ENCODE data around the gene STXBP4.

STXBP4 gene

GRCh38 chr17:54950116-54950515 lies 18.4 kb upstream of the STXBP4 start:
- H3K27me3 Mint-ChIP-seq (ENCODE audit: low read depth) = no peaks in the 10 kb centered on the region
- peaks cover 1% of the 10 kb centered on the region for H3K4me1 Mint-ChIP-seq (ENCODE audit: low read depth)

GRCh38 chr17:54951286-54951685 lies 17.3 kb upstream of the STXBP4 start:
- Mint-ChIP-seq H3K4me3 (no peak overlapping the region), H3K27ac (no peak overlapping the region), H3K36me3 (ENCODE audit: low read depth) (no peaks in the 10 kb centered on the region), H3K9me3 (no peaks in the 10 kb centered on the region), H3K27me3 (ENCODE audit: low read depth) (no peaks in the 10 kb centered on the region), H3K4me1 (ENCODE audit: low read depth) (peaks cover 1% of the 10 kb centered on the region)

More at GRCh38 chr17:54950116-54950515, 18.4 kb upstream of the STXBP4 start:
- no peaks in the 10 kb centered on the region for H3K36me3 Mint-ChIP-seq (ENCODE audit: low read depth)
- no peak overlapping the region for H3K27ac Mint-ChIP-seq
- no peak overlapping the region for H3K4me3 Mint-ChIP-seq
- H3K9me3 Mint-ChIP-seq = no peaks in the 10 kb centered on the region

GRCh38 chr17:54956791-54957190 lies 11.8 kb upstream of the STXBP4 start:
- Mint-ChIP-seq H3K9me3 (no peaks in the 10 kb centered on the region), H3K36me3 (ENCODE audit: low read depth) (peaks cover 18% of the 10 kb centered on the region), H3K4me1 (ENCODE audit: low read depth) (no peaks in the 10 kb centered on the region), H3K27me3 (ENCODE audit: low read depth) (no peaks in the 10 kb centered on the region), H3K27ac (no peak overlapping the region), H3K4me3 (no peak overlapping the region)

GRCh38 chr17:54967621-54968261 lies 824 bp upstream of the STXBP4 start:
- Mint-ChIP-seq H3K9me3 (no peaks in the 10 kb centered on the region), H3K27me3 (ENCODE audit: low read depth) (no peaks in the 10 kb centered on the region), H3K27ac (no peak overlapping the region), H3K36me3 (ENCODE audit: low read depth) (peaks cover 8% of the 10 kb centered on the region), H3K4me3 (no peak overlapping the region), H3K4me1 (ENCODE audit: low read depth) (peaks cover 24% of the 10 kb centered on the region)

- Mint-ChIP-seq H3K36me3 (ENCODE audit: low read depth) (peaks cover 3% of the 10 kb centered on the region), H3K9me3 (no peaks in the 10 kb centered on the region), H3K27me3 (ENCODE audit: low read depth) (no peaks in the 10 kb centered on the region)
Measured at GRCh38 chr17:54968988-54969332, 395 bp downstream of the STXBP4 start.

GRCh38 chr17:54969658-54970572 lies 1.4 kb downstream of the STXBP4 start:
- Mint-ChIP-seq H3K4me3 (no peak overlapping the region), H3K36me3 (ENCODE audit: low read depth) (no peaks in the 10 kb centered on the region), H3K4me1 (ENCODE audit: low read depth) (peaks cover 24% of the 10 kb centered on the region), H3K27me3 (ENCODE audit: low read depth) (no peaks in the 10 kb centered on the region), H3K27ac (no peak overlapping the region), H3K9me3 (no peaks in the 10 kb centered on the region)

More at GRCh38 chr17:54968988-54969332, 395 bp downstream of the STXBP4 start:
- peaks cover 24% of the 10 kb centered on the region for H3K4me1 Mint-ChIP-seq (ENCODE audit: low read depth)
- H3K4me3 Mint-ChIP-seq = no peak overlapping the region
- no peak overlapping the region for H3K27ac Mint-ChIP-seq

GRCh38 chr17:54971147-54971546 lies 2.6 kb downstream of the STXBP4 start:
- Mint-ChIP-seq H3K27ac (no peak overlapping the region), H3K4me1 (ENCODE audit: low read depth) (peaks cover 26% of the 10 kb centered on the region), H3K4me3 (no peak overlapping the region), H3K9me3 (no peaks in the 10 kb centered on the region), H3K27me3 (ENCODE audit: low read depth) (no peaks in the 10 kb centered on the region), H3K36me3 (ENCODE audit: low read depth) (no peaks in the 10 kb centered on the region)

- Mint-ChIP-seq H3K9me3 (no peaks in the 10 kb centered on the region), H3K27me3 (ENCODE audit: low read depth) (no peaks in the 10 kb centered on the region), H3K4me3 (no peak overlapping the region), H3K27ac (no peak overlapping the region), H3K4me1 (ENCODE audit: low read depth) (peaks cover 22% of the 10 kb centered on the region), H3K36me3 (ENCODE audit: low read depth) (no peaks in the 10 kb centered on the region)
Measured at GRCh38 chr17:54971901-54972300, 3.3 kb downstream of the STXBP4 start.

- Mint-ChIP-seq H3K27me3 (ENCODE audit: low read depth) (no peaks in the 10 kb centered on the region), H3K4me3 (no peak overlapping the region), H3K9me3 (no peaks in the 10 kb centered on the region), H3K27ac (no peak overlapping the region), H3K4me1 (ENCODE audit: low read depth) (peaks cover 17% of the 10 kb centered on the region), H3K36me3 (ENCODE audit: low read depth) (no peaks in the 10 kb centered on the region)
Measured at GRCh38 chr17:54972406-54973138, 4.0 kb downstream of the STXBP4 start.

GRCh38 chr17:54974759-54975158 lies 6.2 kb downstream of the STXBP4 start:
- H3K27ac Mint-ChIP-seq = no peak overlapping the region
- no peaks in the 10 kb centered on the region for H3K27me3 Mint-ChIP-seq (ENCODE audit: low read depth)
- peaks cover 16% of the 10 kb centered on the region for H3K4me1 Mint-ChIP-seq (ENCODE audit: low read depth)
- H3K9me3 Mint-ChIP-seq = peaks cover 4% of the 10 kb centered on the region
- H3K36me3 Mint-ChIP-seq (ENCODE audit: low read depth) = peaks cover 2% of the 10 kb centered on the region
- H3K4me3 Mint-ChIP-seq = no peak overlapping the region

GRCh38 chr17:54976316-54976715 lies 7.8 kb downstream of the STXBP4 start:
- H3K4me3 Mint-ChIP-seq = no peak overlapping the region
- peaks cover 2% of the 10 kb centered on the region for H3K36me3 Mint-ChIP-seq (ENCODE audit: low read depth)
- H3K27ac Mint-ChIP-seq = no peak overlapping the region
- H3K27me3 Mint-ChIP-seq (ENCODE audit: low read depth) = no peaks in the 10 kb centered on the region
- H3K4me1 Mint-ChIP-seq (ENCODE audit: low read depth) = peaks cover 9% of the 10 kb centered on the region
- peaks cover 4% of the 10 kb centered on the region for H3K9me3 Mint-ChIP-seq

- Mint-ChIP-seq H3K4me1 (ENCODE audit: low read depth) (peaks cover 9% of the 10 kb centered on the region), H3K4me3 (no peak overlapping the region), H3K27me3 (ENCODE audit: low read depth) (no peaks in the 10 kb centered on the region), H3K36me3 (ENCODE audit: low read depth) (peaks cover 2% of the 10 kb centered on the region), H3K27ac (no peak overlapping the region), H3K9me3 (peaks cover 4% of the 10 kb centered on the region)
Measured at GRCh38 chr17:54977744-54978143, 9.2 kb downstream of the STXBP4 start.

- H3K4me1 Mint-ChIP-seq (ENCODE audit: low read depth) = peaks cover 9% of the 10 kb centered on the region
- peaks cover 2% of the 10 kb centered on the region for H3K36me3 Mint-ChIP-seq (ENCODE audit: low read depth)
- peaks cover 4% of the 10 kb centered on the region for H3K9me3 Mint-ChIP-seq
- H3K27ac Mint-ChIP-seq = no peak overlapping the region
- H3K4me3 Mint-ChIP-seq = no peak overlapping the region
- no peaks in the 10 kb centered on the region for H3K27me3 Mint-ChIP-seq (ENCODE audit: low read depth)
Measured at GRCh38 chr17:54979657-54980056, 11.1 kb downstream of the STXBP4 start.

GRCh38 chr17:54980375-54980774 lies 11.8 kb downstream of the STXBP4 start:
- peaks cover 2% of the 10 kb centered on the region for H3K36me3 Mint-ChIP-seq (ENCODE audit: low read depth)
- no peak overlapping the region for H3K27ac Mint-ChIP-seq
- H3K4me1 Mint-ChIP-seq (ENCODE audit: low read depth) = peaks cover 9% of the 10 kb centered on the region
- H3K27me3 Mint-ChIP-seq (ENCODE audit: low read depth) = no peaks in the 10 kb centered on the region
- H3K4me3 Mint-ChIP-seq = no peak overlapping the region
- peaks cover 4% of the 10 kb centered on the region for H3K9me3 Mint-ChIP-seq

Measured in T-helper 1 cell treated with Interleukin-12 subunit alpha and Interleukin-12 subunit beta and Interleukin-4 antibody, amounts not matched to agents 30 μg/mL and 1 μg/mL, for 36 hours (primary cell).